K562 (cell line): ENCODE results near the gene DHCR7. TPM values are rescaled to one million over a fixed set of nuclear protein-coding genes. Genes with fewer than 3 reads are reported as not detected.

Experiments used
- ATF1 ChIP-seq, 2 experiments: fragments of 450-650 bp in 1 of 2; IDR thresholded peaks; 2 replicates each; pipeline ENCODE4 v1.6.1; 2016; ENCODE audit warnings: missing compliant biosample characterization in 1 of 2, missing genetic modification characterization in 1 of 2
- CBX1 ChIP-seq: sonication (generic); IDR thresholded peaks from 2 replicates; pipeline ENCODE4 v1.6.1; 2016; ENCODE audit warnings: antibody characterized with exemption, low read depth, mild to moderate bottlenecking
- ELF4 ChIP-seq: fragments of 450-650 bp; formaldehyde crosslinking; IDR thresholded peaks from 2 replicates; pipeline ENCODE4 v1.4.0; 2022; ENCODE audit warnings: missing genetic modification characterization
- HNRNPH1 ChIP-seq: fragments of 200-400 bp; formaldehyde crosslinking; optimal IDR thresholded peaks from 2 replicates; pipeline ENCODE3; 2017; ENCODE audit warnings: low read depth, mild to moderate bottlenecking, low read length, moderate library complexity
- MTA1 ChIP-seq: fragments of 450-650 bp; IDR thresholded peaks from 2 replicates; pipeline ENCODE4 v1.6.1; 2017; ENCODE audit warnings: borderline replicate concordance
- MTA2 ChIP-seq: fragments of 450-650 bp; IDR thresholded peaks from 2 replicates; pipeline ENCODE4 v1.6.1; 2016; ENCODE audit warnings: low read depth
- NELFE ChIP-seq: IDR thresholded peaks from 2 replicates; pipeline ENCODE4 v1.6.1; 2011; ENCODE audit warnings: mild to moderate bottlenecking; ENCODE audit not compliant: insufficient read depth, insufficient read length
- NFXL1 ChIP-seq: fragments of 450-650 bp; formaldehyde crosslinking; IDR thresholded peaks from 2 replicates; pipeline ENCODE4 v1.4.0; 2021; ENCODE audit warnings: mild to moderate bottlenecking
- POLR3A ChIP-seq: IDR thresholded peaks from 2 replicates; pipeline ENCODE4 v1.6.1; 2011; ENCODE audit warnings: borderline replicate concordance, mild to moderate bottlenecking, moderate library complexity; ENCODE audit not compliant: insufficient read length, insufficient read depth; ENCODE audit errors: extremely low read depth
- POU5F1 ChIP-seq: fragments of 150-350 bp; IDR thresholded peaks from 2 replicates; pipeline ENCODE4 v1.6.1; 2014; ENCODE audit warnings: borderline replicate concordance, low read length, low read depth, mild to moderate bottlenecking; ENCODE audit not compliant: partially characterized antibody
- SIN3A ChIP-seq, 2 experiments: fragments of 150-350 bp in 1 of 2; IDR thresholded peaks; 2 replicates each; pipeline ENCODE4 v1.6.1; 2011 to 2016; ENCODE audit warnings: borderline replicate concordance in 2 of 2, low read depth in 2 of 2, low read length in 2 of 2, mild to moderate bottlenecking in 2 of 2, moderate library complexity in 2 of 2; ENCODE audit not compliant: control insufficient read depth in 1 of 2
- SP2 ChIP-seq: IDR thresholded peaks from 2 replicates; pipeline ENCODE4 v1.6.1; 2011; ENCODE audit warnings: mild to moderate bottlenecking, low read depth, low read length, moderate library complexity; ENCODE audit not compliant: poor library complexity, severe bottlenecking; ENCODE audit errors: extremely low read depth
- TEAD2 ChIP-seq: fragments of 450-650 bp; IDR thresholded peaks from 2 replicates; pipeline ENCODE4 v1.6.1; 2016; ENCODE audit warnings: missing genetic modification characterization, control low read depth, missing compliant biosample characterization
- YY1 ChIP-seq, 3 experiments: IDR thresholded peaks; 2 replicates each; pipeline ENCODE4 v1.6.1; 2011; ENCODE audit warnings: low read length in 2 of 3, mild to moderate bottlenecking in 2 of 3, moderate library complexity in 2 of 3, borderline replicate concordance in 1 of 3, control low read depth in 1 of 3, low read depth in 1 of 3; ENCODE audit not compliant: insufficient read depth in 3 of 3, insufficient replicate concordance in 2 of 3, control insufficient read depth in 1 of 3, insufficient read length in 1 of 3; ENCODE audit errors: extremely low read depth in 1 of 3
- ZNF224 ChIP-seq: sonication (generic); formaldehyde crosslinking; IDR thresholded peaks from 2 replicates; pipeline ENCODE4 v1.8.0; 2022; ENCODE audit warnings: mild to moderate bottlenecking, missing genetic modification reagents
- ZNF282 ChIP-seq: sonication (generic); formaldehyde crosslinking; IDR thresholded peaks from 2 replicates; pipeline ENCODE4 v1.8.1; 2023; ENCODE audit warnings: missing genetic modification reagents
- ZNF41 ChIP-seq: fragments of 250-450 bp; sonication (Bioruptor Pico); conservative IDR thresholded peaks from 2 replicates; pipeline ENCODE4 v1.4.0; 2020; ENCODE audit warnings: mild to moderate bottlenecking
- ZNF583 ChIP-seq: fragments of 250-450 bp; sonication (Bioruptor Pico); IDR thresholded peaks from 2 replicates; pipeline ENCODE4 v1.4.0; 2020
- polyA plus RNA-seq, 8 experiments: library from polyadenylated mRNA; depleted of rRNA in 4 of 8; stranded (reverse) in 5 of 8; unstranded in 3 of 8; fragments of >200 nt; fragmentation: Nextera tagmentation in 2 of 8; fragmentation: Illumina TruSeq in 1 of 8; extraction: Ambion mirVana in 2 of 8; extraction: Trizol in 1 of 8; gene quantifications; 2 replicates each; pipeline versions ENCODE4 v1.2.1 to v1.2.3, GENCODE V29; 2011 to 2014; ENCODE audit warnings: inconsistent platforms in 1 of 8, missing spikeins in 1 of 8
- total RNA-seq, 7 experiments: library from RNA; depleted of rRNA in 6 of 7; stranded (reverse); fragments of >200 nt in 6 of 7; fragmentation: Illumina TruSeq in 2 of 7; extraction: Trizol in 2 of 7; gene quantifications; 2 replicates each; pipeline versions ENCODE4 v1.2.1 to v1.2.3, GENCODE V29; 2011 to 2021; ENCODE audit warnings: low replicate concordance in 1 of 7
- TF ChIP-seq, protein P1 (sequence below): sonication (generic); formaldehyde crosslinking; IDR thresholded peaks from 2 replicates; pipeline ENCODE4 v1.8.1; 2023; ENCODE audit warnings: mild to moderate bottlenecking, missing genetic modification reagents
- TF ChIP-seq, protein P2 (sequence below): IDR thresholded peaks from 3 replicates; pipeline ENCODE4 v1.6.1; 2011; ENCODE audit warnings: borderline replicate concordance, mild to moderate bottlenecking; ENCODE audit not compliant: insufficient read length, insufficient read depth
- TF ChIP-seq, protein P3 (sequence below): fragments of 450-650 bp; IDR thresholded peaks from 2 replicates; pipeline ENCODE4 v1.6.1; 2016
- TF ChIP-seq, protein P4 (sequence below): sonication (generic); formaldehyde crosslinking; IDR thresholded peaks from 2 replicates; pipeline ENCODE4 v1.8.0; 2022; ENCODE audit warnings: missing genetic modification reagents, mild to moderate bottlenecking, borderline replicate concordance

Gene DHCR7
- total and polyA plus RNA-seq, 9 of the 15 experiments (the other 6 are each of a cell fraction or from before 2014, with no cell fraction given), result 8.4 to 192 (median 82.4) TPM

DNA sequence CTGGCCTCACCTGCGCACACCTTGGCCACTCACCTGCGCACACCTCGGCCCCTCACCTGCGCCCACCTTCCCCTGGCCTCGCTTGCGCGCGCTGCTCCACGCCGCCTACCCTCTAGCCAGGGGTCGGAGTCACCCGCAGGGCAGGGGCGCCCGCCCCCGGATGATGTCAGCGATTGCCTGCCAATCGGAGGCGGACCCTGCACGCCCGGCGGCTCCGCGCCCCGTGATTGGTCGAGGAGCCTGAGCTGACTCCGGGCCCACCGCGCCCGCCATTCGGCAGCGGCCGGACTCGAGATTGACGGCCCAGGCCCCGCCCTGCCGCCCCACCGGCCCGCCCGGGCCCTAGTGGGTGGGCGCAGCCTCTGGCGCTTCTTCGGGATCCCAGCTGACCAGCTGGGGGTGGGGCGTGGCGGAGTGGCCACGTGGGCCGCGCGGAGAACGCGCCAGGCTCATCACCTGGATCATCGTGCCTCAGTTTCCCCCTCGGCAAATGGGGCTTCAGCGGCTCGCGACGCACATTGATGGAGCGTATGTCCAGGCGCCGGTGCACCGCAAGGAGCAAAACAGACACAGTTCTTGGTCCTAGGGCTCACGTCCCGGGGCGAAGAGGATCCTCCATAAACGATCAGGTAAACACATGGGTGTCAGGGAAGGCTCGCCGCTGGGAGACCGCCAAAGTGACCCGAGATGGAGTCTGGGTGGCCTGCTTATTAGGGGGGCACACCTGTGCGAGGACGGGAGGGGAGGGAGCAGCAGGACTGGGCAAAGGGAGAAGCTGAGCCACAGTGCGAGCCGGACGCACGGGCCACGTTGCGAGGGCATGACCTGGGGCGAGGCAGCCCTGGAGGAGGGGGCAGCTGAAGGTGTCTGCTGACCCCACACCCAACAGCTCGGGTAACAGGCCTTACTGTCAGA lies at the start of gene DHCR7 (continued):
- TF ChIP-seq, protein P1, sequence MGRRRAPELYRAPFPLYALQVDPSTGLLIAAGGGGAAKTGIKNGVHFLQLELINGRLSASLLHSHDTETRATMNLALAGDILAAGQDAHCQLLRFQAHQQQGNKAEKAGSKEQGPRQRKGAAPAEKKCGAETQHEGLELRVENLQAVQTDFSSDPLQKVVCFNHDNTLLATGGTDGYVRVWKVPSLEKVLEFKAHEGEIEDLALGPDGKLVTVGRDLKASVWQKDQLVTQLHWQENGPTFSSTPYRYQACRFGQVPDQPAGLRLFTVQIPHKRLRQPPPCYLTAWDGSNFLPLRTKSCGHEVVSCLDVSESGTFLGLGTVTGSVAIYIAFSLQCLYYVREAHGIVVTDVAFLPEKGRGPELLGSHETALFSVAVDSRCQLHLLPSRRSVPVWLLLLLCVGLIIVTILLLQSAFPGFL (CRISPR knock-in tag), result no peak
- TF ChIP-seq, protein P2, sequence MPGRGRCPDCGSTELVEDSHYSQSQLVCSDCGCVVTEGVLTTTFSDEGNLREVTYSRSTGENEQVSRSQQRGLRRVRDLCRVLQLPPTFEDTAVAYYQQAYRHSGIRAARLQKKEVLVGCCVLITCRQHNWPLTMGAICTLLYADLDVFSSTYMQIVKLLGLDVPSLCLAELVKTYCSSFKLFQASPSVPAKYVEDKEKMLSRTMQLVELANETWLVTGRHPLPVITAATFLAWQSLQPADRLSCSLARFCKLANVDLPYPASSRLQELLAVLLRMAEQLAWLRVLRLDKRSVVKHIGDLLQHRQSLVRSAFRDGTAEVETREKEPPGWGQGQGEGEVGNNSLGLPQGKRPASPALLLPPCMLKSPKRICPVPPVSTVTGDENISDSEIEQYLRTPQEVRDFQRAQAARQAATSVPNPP, result no peak
- TF ChIP-seq ZNF41 (CRISPR knock-in tag) (no peak), MTA2 (no peak), MTA1 (peak; percentile 67), ELF4 (CRISPR knock-in tag) (no peak), HNRNPH1 (no peak), ZNF282 (CRISPR knock-in tag) (no peak), ATF1 (CRISPR knock-in tag; IDR thresholded peaks at IDR 0.05) (0 out of 2 replicates have a peak, but pooled peaks have one; percentile 23), ATF1 (tag; IDR thresholded peaks at IDR 0.05) (peak; percentile 95), TEAD2 (tag) (no peak), SP2 (peak; percentile 79), ZNF224 (CRISPR knock-in tag) (no peak), ZNF583 (no peak), NFXL1 (CRISPR knock-in tag) (no peak), SIN3A (IDR thresholded peaks at IDR 0.05; ENCODE audit: borderline replicate concordance in 2 of 2, control insufficient read depth in 1 of 2, low read depth in 2 of 2, low read length in 2 of 2) (peak; percentile 98 to 100), NELFE (no peak), CBX1 (no peak), POU5F1 (no peak), YY1 (IDR thresholded peaks at IDR 0.05; ENCODE audit: borderline replicate concordance in 1 of 3, control insufficient read depth in 1 of 3, extremely low read depth in 1 of 3, insufficient read depth in 3 of 3, insufficient read length in 1 of 3, insufficient replicate concordance in 2 of 3, low read depth in 1 of 3, low read length in 2 of 3) (peak in 2 of 3 experiments; percentile 19 to 38), POLR3A (no peak)
- TF ChIP-seq, protein P3, sequence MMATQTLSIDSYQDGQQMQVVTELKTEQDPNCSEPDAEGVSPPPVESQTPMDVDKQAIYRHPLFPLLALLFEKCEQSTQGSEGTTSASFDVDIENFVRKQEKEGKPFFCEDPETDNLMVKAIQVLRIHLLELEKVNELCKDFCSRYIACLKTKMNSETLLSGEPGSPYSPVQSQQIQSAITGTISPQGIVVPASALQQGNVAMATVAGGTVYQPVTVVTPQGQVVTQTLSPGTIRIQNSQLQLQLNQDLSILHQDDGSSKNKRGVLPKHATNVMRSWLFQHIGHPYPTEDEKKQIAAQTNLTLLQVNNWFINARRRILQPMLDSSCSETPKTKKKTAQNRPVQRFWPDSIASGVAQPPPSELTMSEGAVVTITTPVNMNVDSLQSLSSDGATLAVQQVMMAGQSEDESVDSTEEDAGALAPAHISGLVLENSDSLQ, result peak; percentile 99
- TF ChIP-seq, protein P4, sequence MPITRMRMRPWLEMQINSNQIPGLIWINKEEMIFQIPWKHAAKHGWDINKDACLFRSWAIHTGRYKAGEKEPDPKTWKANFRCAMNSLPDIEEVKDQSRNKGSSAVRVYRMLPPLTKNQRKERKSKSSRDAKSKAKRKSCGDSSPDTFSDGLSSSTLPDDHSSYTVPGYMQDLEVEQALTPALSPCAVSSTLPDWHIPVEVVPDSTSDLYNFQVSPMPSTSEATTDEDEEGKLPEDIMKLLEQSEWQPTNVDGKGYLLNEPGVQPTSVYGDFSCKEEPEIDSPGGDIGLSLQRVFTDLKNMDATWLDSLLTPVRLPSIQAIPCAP (CRISPR knock-in tag), result no peak
